HG03354 (cell line): Measurements from ENCODE around the gene ATP6V1F.
A peak's percentile ranks its signal among the peaks of the same experiment; 100 is the strongest.

Experiments used
- ATAC-seq: cut with Tn5 transposase; IDR thresholded peaks from one replicate; pipeline ENCODE4 v1.9.1; 2021; ENCODE audit warnings: mild to moderate bottlenecking; ENCODE audit not compliant: unreplicated experiment, poor library complexity, severe bottlenecking

ATP6V1F gene

GRCh38 chr7:128847721-128848211 is 14.9 kb upstream of the ATP6V1F start:
- no peak for ATAC-seq

- ATAC-seq = no peak
Observed at GRCh38 chr7:128848289-128849155, 14.1 kb upstream of the ATP6V1F start.

GRCh38 chr7:128849156-128849515 is 13.5 kb upstream of the ATP6V1F start:
- no peak for ATAC-seq

DNA sequence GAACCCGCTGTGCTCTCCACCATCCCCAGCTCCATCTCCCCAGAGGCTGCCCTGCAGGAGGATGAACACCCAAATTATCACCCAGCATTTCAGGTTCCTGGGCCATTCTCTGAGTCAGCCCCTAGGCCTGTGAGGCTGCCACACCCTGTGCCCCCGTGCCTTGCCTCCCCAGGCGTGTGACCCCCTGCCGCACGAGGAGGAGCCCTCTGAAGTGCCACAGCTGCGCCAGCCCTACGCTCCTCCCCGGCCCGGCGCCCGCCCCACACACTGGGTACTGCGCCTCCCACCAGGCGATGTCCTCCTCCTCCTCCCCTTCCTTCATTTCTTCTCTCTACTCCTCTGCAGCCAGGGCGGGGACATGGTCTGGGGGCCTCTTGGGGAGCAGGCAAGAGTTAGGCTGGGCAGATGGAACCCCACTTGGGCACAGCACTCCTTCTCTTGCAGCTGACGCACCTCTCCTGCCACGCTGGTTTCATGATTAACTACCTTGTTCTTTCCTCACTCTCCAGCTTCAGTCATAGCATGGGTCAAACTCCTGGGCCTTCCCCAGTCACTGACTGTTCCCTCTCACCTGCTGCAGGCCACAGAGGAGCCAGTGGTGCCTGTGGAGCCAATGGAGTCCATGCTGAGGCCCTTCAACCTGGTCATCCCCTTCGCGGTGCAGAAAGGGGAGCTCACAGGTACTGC is 12.7 kb upstream of the ATP6V1F start:
- no peak for ATAC-seq

GRCh38 chr7:128852537-128853254 is 10.0 kb upstream of the ATP6V1F start:
- no peak for ATAC-seq

GRCh38 chr7:128853799-128854198 is 8.9 kb upstream of the ATP6V1F start:
- no peak for ATAC-seq

GRCh38 chr7:128854396-128854795 is 8.3 kb upstream of the ATP6V1F start:
- ATAC-seq = no peak

GRCh38 chr7:128855559-128855958 is 7.1 kb upstream of the ATP6V1F start:
- no peak for ATAC-seq

GRCh38 chr7:128856001-128856718 is 6.5 kb upstream of the ATP6V1F start:
- ATAC-seq = no peak

- no peak for ATAC-seq
Observed at GRCh38 chr7:128858380-128859231, 4.0 kb upstream of the ATP6V1F start.

GRCh38 chr7:128859232-128860157 is 3.2 kb upstream of the ATP6V1F start:
- ATAC-seq = no peak

- no peak for ATAC-seq
Observed at GRCh38 chr7:128860158-128861073, 2.2 kb upstream of the ATP6V1F start.

DNA sequence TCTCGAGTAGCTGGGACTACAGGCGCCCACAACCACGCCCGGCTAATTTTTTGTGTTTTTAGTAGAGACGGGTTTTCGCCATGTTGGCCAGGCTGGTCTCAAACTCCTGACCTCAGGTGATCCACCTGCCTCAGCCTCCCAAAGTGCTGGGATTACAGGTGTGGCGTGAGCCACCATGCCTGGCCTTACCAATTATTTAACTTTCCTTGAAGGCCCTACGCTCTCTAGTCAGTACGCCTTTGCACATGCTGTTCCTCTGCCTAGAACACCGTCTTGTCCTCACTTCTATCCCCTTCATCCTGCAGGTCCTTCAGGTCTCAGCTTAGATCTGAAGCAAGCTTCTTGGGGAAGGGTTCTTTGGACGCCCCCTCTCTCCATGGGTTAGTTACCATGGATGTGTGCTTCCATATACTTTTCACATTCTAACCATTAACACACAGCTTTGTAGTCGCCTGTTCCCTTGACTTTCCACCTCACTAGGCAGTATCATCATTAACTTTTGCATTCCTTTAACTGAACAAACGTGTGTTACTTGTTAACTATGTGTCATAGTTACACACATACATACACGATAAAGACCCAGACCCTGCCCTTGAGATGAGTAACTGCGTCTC is 592 bp upstream of the ATP6V1F start:
- ATAC-seq = no peak

- ATAC-seq = peak; percentile 58
Observed at GRCh38 chr7:128863433-128863989, 855 bp downstream of the ATP6V1F start.

DNA sequence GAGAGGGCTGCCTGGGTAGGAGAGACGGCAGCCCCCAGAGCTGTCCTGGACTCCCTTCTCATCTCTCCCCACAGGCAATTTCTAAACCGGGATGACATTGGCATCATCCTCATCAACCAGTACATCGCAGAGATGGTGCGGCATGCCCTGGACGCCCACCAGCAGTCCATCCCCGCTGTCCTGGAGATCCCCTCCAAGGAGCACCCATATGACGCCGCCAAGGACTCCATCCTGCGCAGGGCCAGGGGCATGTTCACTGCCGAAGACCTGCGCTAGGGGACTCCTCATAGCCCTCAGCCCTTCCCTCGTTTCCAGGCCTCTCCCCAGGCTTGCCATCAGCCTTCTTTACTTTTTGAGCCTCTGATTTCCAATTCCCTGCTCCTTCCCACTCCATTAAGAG is 2.6 kb downstream of the ATP6V1F start:
- ATAC-seq = no peak
